GM10266 (cell line): ENCODE measurements around the gene SSTR3.

Experiments used
- DNase-seq: peaks from one replicate; pipeline ENCODE4 v3.0.0; 2012; ENCODE audit errors: extremely low spot score
- CTCF ChIP-seq: IDR thresholded peaks from 2 replicates; pipeline ENCODE4 v1.5.1; 2012; ENCODE audit warnings: mild to moderate bottlenecking, low read depth; ENCODE audit not compliant: control insufficient read depth, insufficient read depth; ENCODE audit errors: missing control alignments

Gene SSTR3

GRCh38 chr22:37164505-37164887, 47.8 kb downstream of the SSTR3 start:
- TF ChIP-seq CTCF: no peak
- no peak for DNase-seq

DNA sequence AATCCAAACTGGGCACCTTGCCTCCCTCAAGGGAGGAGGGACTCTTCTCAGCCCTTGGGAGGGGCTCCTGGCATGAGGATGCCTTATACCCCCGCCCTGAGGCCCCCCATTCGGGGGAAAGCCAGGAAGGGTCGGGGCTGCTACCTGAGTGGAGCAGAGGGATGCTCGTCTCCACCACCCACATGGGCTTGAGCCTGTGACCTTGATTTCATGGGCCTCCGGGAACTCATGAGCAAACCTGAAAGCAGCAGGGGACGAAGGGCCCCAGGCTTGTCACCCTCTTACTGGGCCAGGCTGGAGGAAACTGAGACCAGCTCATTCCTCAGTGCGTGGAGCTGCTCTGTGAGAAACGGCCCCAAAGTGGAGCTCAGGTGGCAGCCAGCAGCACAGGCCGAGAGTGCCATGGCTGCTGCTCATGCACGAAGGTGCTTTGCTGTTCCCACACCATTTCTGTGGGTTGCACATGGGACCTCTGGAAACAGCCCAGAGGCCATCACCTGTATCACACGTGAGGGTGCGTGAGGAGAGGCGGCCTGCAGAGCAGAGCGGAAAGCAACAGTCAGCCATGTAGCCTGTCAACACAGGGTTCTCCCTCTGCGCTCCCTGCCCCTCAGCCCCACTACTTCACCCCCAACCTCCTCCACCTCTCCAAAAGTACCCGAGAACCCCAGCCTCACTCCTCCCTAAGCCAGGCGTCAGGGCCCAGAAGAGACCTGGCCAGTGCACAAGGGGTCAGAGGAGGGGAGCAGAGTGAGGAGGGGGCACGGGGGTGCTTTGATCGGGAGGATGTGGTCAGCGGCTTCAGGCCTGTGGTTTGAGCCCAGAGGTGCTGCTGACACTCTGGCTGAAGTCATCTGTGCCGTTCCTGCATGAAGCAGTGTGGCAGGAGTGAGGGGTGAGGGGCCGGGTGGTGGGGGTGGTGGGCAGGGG, 48.4 kb downstream of the SSTR3 start:
- TF ChIP-seq CTCF: no peak

DNA sequence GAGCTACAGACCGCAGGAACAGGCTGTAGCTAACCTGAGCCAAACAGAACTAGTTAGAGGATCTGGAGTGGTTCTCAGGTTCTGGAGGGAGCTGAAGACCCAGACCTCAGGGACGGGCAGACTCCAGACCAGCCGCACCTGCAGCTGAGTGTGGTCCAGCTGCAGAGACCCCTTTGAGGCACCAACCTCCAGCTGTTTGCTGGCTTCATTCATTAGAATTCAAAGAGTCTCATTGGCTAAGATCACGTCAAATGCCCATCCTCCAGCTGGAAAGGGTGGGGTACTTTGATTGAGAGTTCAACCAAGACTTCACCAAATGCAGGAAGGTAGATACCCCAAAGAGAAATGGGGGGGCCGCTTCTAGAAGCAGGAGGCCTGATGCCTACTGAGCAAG, 49.2 kb downstream of the SSTR3 start:
- DNase-seq: no peak
- TF ChIP-seq CTCF: no peak

More for the DNA sequence above, 48.4 kb downstream of the SSTR3 start:
- DNase-seq: peak; percentile 70

GRCh38 chr22:37162221-37163095, 49.8 kb downstream of the SSTR3 start:
- TF ChIP-seq CTCF: no peak
- DNase-seq: peak; percentile 82

DNA sequence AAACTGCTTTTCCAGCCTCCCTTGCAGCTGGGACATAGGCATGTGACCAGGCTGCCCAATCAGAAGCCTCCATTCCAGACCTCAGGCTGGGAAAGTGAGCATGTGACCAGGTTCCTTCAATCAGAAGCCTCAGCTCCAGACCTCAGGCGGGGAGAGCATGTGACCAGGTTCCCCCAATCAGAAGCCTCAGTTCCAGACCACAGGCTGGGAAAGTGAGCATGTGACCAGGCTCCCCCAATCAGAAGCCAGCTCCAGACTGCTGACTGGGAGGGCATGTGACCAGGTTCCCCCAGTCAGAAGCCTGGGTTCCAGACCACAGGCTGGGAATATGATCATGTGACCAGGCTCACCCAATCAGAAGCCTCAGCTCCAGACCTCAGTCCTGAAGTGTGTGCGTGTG, 50.8 kb downstream of the SSTR3 start:
- TF ChIP-seq CTCF: no peak
- DNase-seq: peak; percentile 35

- no peak for DNase-seq
- no peak for TF ChIP-seq CTCF
Measured at GRCh38 chr22:37160027-37160426, 52.2 kb downstream of the SSTR3 start.

DNA sequence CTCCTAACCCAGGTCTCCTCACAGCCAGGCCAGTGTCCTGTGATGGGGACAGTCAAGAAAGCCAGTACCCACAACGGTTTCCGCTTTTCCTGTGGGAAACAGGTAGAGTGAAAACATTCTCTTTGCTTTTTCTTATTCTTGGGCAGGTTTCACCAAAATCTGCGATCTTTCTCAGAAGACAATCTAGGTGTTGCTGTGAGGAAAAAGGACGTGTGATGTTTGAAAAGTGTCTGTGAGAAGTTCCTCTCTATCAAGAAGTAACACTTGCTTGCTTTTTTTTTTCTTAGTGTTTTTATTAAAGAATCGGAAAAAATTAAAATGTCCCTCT, 53.4 kb downstream of the SSTR3 start:
- TF ChIP-seq CTCF: no peak
- no peak for DNase-seq
